HT-29 (cell line): Measurements from ENCODE around the gene POM121. TPM values are rescaled to one million over a fixed set of nuclear protein-coding genes. Genes with fewer than 3 reads are reported as not detected.
"Not testable (repeated sequence)": the region's sequence is repeated elsewhere in the genome, so short reads cannot be mapped to it uniquely, and the experiment has no call there.

Experiments
- DNase-seq: peaks from one replicate; pipeline ENCODE4 v3.0.0-alpha.2; 2015; ENCODE audit warnings: low spot score
- small RNA-seq: library from RNA; depleted of rRNA; stranded (forward); fragments of <200 nt; gene quantifications from one replicate; pipeline ENCODE3, GENCODE V24; 2014
- total RNA-seq: library from RNA; depleted of rRNA; stranded (reverse); fragments of >200 nt; shearing (Covaris generic); gene quantifications from 2 replicates; pipeline ENCODE4 v1.2.3, GENCODE V29; 2014; rRNA removed

The POM121 gene
- total RNA-seq, 1 experiment from 2014 or later, result 18.7 TPM

- not testable (repeated sequence) for DNase-seq
Measured at GRCh38 chr7:72995484-72995883, 70.6 kb downstream of the POM121 start.

DNA sequence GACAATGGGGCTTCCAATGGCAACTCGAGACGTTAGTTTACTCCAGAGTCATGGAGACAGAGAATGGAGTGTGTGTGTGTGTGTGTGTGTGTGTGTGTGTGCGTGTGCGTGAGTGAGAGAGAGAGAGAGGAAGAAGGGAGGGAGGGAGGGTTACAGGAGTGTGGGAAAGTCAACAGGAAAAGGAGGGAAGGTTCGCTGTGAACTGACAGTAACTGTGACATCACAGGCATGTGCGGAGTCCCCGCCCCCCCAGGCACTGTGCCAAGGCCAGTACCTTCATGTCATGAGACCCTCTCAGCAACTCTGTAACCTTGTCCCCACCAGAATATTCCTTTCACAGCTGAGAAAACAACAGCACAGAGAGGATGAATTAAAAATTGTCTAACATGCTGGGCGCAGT lies 72.6 kb downstream of the POM121 start:
- DNase-seq, result not testable (repeated sequence)

- DNase-seq, result not testable (repeated sequence)
Measured at GRCh38 chr7:72997887-72998468, 73.1 kb downstream of the POM121 start.

Small RNAs within 50 kb of the gene (small RNA-seq; reads per million reads assigned to genes)
- gene RF00019, result not detected

Other genes starting within 250 kb of the POM121 start
- 1.5 and 2.5 TPM in 2 replicates for gene TYW1B, start 96.9 kb upstream of the POM121 start, total RNA-seq
- not detected in 2 replicates for gene TRIM74, start 44.4 kb downstream of the POM121 start, total RNA-seq
- not detected in 2 replicates for gene SPDYE8, start 104.7 kb downstream of the POM121 start, total RNA-seq
- not detected in 2 replicates for gene SPDYE11, start 132.8 kb downstream of the POM121 start, total RNA-seq
- not detected in 2 replicates for gene SPDYE9, start 160.9 kb downstream of the POM121 start, total RNA-seq